ENCODE results near the gene EMSY. TPM values are rescaled to one million over a fixed set of nuclear protein-coding genes. Genes with fewer than 3 reads are reported as not detected.
"Not testable (repeated sequence)": the region's sequence is repeated elsewhere in the genome, so short reads cannot be mapped to it uniquely, and the experiment has no call there.

Gene EMSY
- total RNA-seq, 1 experiment from 2014 or later = 29.3 TPM

DNA sequence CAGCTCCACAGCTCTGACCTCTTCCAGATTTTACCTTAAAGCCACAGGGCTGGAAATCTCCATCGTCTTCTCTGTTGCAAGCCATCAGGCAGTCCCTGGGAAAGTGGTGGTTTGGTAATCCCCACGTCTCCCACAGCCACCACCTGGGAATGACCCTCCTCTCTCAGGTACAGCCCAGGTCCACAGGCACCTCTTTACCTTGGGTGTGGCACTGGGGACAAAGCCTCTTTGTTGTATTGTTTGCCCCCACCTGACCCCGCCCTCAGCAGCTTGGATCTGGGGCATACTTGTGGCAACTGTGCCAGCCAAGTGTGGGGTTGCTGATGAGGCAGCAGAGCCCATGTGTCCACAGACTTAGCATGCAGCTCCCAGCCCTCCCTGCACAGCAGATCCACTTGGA, 148.1 kb downstream of the EMSY start:
- H4K5ac ChIP-seq (ENCODE audit: insufficient read length, low read depth, low read length) = no peak overlapping the region
- H3K9ac ChIP-seq (ENCODE audit: extremely low read depth, insufficient read length, low read length) = no peak overlapping the region
- H3K27me3 ChIP-seq (ENCODE audit: insufficient read depth, low read length) = no peaks in the 10 kb centered on the region
- no peak overlapping the region for H3T11ph ChIP-seq (ENCODE audit: low read length)
- H3K4me3 Mint-ChIP-seq = no peak overlapping the region
- H3K23ac ChIP-seq (ENCODE audit: insufficient read length, low read depth, low read length) = no peak overlapping the region
- no peaks in the 10 kb centered on the region for H3K36me3 Mint-ChIP-seq (ENCODE audit: insufficient read depth in 1 of 3, low read depth in 3 of 3)
- no peak overlapping the region for H2BK15ac ChIP-seq (ENCODE audit: low read depth, low read length)
- no peak overlapping the region for H3K18ac ChIP-seq (ENCODE audit: insufficient read length, low read depth, low read length)
- H3K9me3 Mint-ChIP-seq = no peaks in the 10 kb centered on the region
- H3K9me3 ChIP-seq (ENCODE audit: control insufficient read depth, low read depth, low read length) = no peaks in the 10 kb centered on the region
- H3K14ac ChIP-seq (ENCODE audit: insufficient read depth, low read length) = no peak overlapping the region
- no peak overlapping the region for H3K27ac ChIP-seq (ENCODE audit: insufficient read length, low read depth, low read length)
- no peak overlapping the region for H2BK20ac ChIP-seq (ENCODE audit: low read depth, low read length, poor library complexity, severe bottlenecking)
- H3K27ac Mint-ChIP-seq = no peak overlapping the region
- H4K20me1 ChIP-seq (ENCODE audit: control insufficient read depth, insufficient read depth, insufficient read length) = no peaks in the 10 kb centered on the region
- no peak overlapping the region for H3K4ac ChIP-seq (ENCODE audit: low read depth, low read length)
- no peak overlapping the region for H2BK5ac ChIP-seq (ENCODE audit: insufficient read length, low read length)
- H3K4me2 ChIP-seq (ENCODE audit: insufficient read depth, insufficient read length, low read length) = no peak overlapping the region
- H4K91ac ChIP-seq (ENCODE audit: insufficient read length, low read depth, low read length) = no peak overlapping the region
- no CpG with 5 or more reads among the region's 3 CpGs for WGBS (ENCODE audit: extremely low coverage, insufficient read length, low lambda C conversion rate)
- peaks cover 2% of the 10 kb centered on the region; the same call in 1 of the 2 replicates for H3K27me3 Mint-ChIP-seq (ENCODE audit: low read depth)
- no peaks in the 10 kb centered on the region for H3K23me2 ChIP-seq (ENCODE audit: insufficient read length, low read depth, low read length, poor library complexity, severe bottlenecking)
- no peak overlapping the region for H3K56ac ChIP-seq (ENCODE audit: insufficient read length, low read depth, low read length)
- no peak overlapping the region for H2AFZ ChIP-seq (ENCODE audit: low read length)
- TF ChIP-seq, protein P1, sequence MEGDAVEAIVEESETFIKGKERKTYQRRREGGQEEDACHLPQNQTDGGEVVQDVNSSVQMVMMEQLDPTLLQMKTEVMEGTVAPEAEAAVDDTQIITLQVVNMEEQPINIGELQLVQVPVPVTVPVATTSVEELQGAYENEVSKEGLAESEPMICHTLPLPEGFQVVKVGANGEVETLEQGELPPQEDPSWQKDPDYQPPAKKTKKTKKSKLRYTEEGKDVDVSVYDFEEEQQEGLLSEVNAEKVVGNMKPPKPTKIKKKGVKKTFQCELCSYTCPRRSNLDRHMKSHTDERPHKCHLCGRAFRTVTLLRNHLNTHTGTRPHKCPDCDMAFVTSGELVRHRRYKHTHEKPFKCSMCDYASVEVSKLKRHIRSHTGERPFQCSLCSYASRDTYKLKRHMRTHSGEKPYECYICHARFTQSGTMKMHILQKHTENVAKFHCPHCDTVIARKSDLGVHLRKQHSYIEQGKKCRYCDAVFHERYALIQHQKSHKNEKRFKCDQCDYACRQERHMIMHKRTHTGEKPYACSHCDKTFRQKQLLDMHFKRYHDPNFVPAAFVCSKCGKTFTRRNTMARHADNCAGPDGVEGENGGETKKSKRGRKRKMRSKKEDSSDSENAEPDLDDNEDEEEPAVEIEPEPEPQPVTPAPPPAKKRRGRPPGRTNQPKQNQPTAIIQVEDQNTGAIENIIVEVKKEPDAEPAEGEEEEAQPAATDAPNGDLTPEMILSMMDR (conservative IDR thresholded peaks at IDR 0.05) = no peak
- no peaks in the 10 kb centered on the region for H3K79me2 ChIP-seq (ENCODE audit: insufficient read depth, low read length)
- H2AK5ac ChIP-seq (ENCODE audit: insufficient read length, low read length) = no peak overlapping the region
- DNase-seq = no peak
- H4K8ac ChIP-seq (replicated peaks; ENCODE audit: insufficient read length, low read depth, low read length) = no peak overlapping the region
- H2BK12ac ChIP-seq (ENCODE audit: insufficient read length, low read depth, low read length) = no peak overlapping the region
- H3K4me1 ChIP-seq (ENCODE audit: insufficient read depth, low read length) = no peaks in the 10 kb centered on the region
- H2BK120ac ChIP-seq (ENCODE audit: low read depth, low read length, poor library complexity, severe bottlenecking) = no peak overlapping the region
- H3K4me1 Mint-ChIP-seq = peaks cover 0 to 7% of the 10 kb centered on the region in 2 experiments; a peak in 2 of 4 replicates
- no peaks in the 10 kb centered on the region for H3K79me1 ChIP-seq (ENCODE audit: insufficient read depth, low read depth, low read length, poor library complexity, severe bottlenecking)

DNA sequence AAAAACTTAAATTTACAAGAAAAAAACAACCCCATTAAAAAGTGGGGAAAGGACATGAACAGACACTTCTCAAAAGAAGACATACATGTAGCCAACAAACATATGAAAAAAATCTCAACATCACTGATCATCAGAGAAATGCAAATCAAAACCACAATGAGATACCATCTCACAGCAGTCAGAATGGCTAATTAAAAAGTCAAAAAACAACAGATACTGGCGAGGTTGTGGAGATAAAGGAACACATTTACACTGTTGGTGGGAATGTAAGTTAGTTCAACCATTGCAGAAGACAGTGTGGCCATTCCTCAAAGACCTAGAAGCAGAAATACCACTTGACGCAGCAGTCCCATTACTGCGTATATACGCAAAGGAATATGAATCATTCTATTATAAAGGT, 150.3 kb downstream of the EMSY start:
- H4K5ac ChIP-seq (ENCODE audit: insufficient read length, low read depth, low read length); H3T11ph ChIP-seq (ENCODE audit: low read length); H3K27me3 Mint-ChIP-seq (ENCODE audit: low read depth); H3K79me1 ChIP-seq (ENCODE audit: insufficient read depth, low read depth, low read length, poor library complexity, severe bottlenecking); H4K8ac ChIP-seq (replicated peaks; ENCODE audit: insufficient read length, low read depth, low read length); H3K4me2 ChIP-seq (ENCODE audit: insufficient read depth, insufficient read length, low read length); H2BK20ac ChIP-seq (ENCODE audit: low read depth, low read length, poor library complexity, severe bottlenecking); H3K23me2 ChIP-seq (ENCODE audit: insufficient read length, low read depth, low read length, poor library complexity, severe bottlenecking); H2BK15ac ChIP-seq (ENCODE audit: low read depth, low read length); H3K36me3 Mint-ChIP-seq (ENCODE audit: insufficient read depth in 1 of 3, low read depth in 3 of 3); H3K79me2 ChIP-seq (ENCODE audit: insufficient read depth, low read length); H2BK5ac ChIP-seq (ENCODE audit: insufficient read length, low read length); H3K27ac ChIP-seq (ENCODE audit: insufficient read length, low read depth, low read length); H2BK12ac ChIP-seq (ENCODE audit: insufficient read length, low read depth, low read length); H3K4ac ChIP-seq (ENCODE audit: low read depth, low read length); H3K27me3 ChIP-seq (ENCODE audit: insufficient read depth, low read length); H2AFZ ChIP-seq (ENCODE audit: low read length); H3K9ac ChIP-seq (ENCODE audit: extremely low read depth, insufficient read length, low read length); H3K56ac ChIP-seq (ENCODE audit: insufficient read length, low read depth, low read length); DNase-seq; H3K27ac Mint-ChIP-seq; H3K18ac ChIP-seq (ENCODE audit: insufficient read length, low read depth, low read length); H3K4me1 Mint-ChIP-seq; H3K9me3 ChIP-seq (ENCODE audit: control insufficient read depth, low read depth, low read length); H4K20me1 ChIP-seq (ENCODE audit: control insufficient read depth, insufficient read depth, insufficient read length); H3K4me1 ChIP-seq (ENCODE audit: insufficient read depth, low read length); H4K91ac ChIP-seq (ENCODE audit: insufficient read length, low read depth, low read length); H3K4me3 Mint-ChIP-seq; H3K9me3 Mint-ChIP-seq; H3K23ac ChIP-seq (ENCODE audit: insufficient read length, low read depth, low read length); H2AK5ac ChIP-seq (ENCODE audit: insufficient read length, low read length); H2BK120ac ChIP-seq (ENCODE audit: low read depth, low read length, poor library complexity, severe bottlenecking); H3K14ac ChIP-seq (ENCODE audit: insufficient read depth, low read length): not testable (repeated sequence)
- WGBS (ENCODE audit: extremely low coverage, insufficient read length, low lambda C conversion rate) = no CpG with 5 or more reads among the region's 4 CpGs

All from H9 (cell line).